Right lobe of liver (tissue), 4 donors: ENCODE results near the gene MRPL20.

ENCODE experiments used
- POLR2A ChIP-seq: fragments of 450-650 bp; IDR thresholded peaks from one replicate; pipeline ENCODE4 v1.6.1; 2017; ENCODE audit warnings: antibody characterized with exemption, mild to moderate bottlenecking
- TF ChIP-seq, protein P1 (sequence below), 4 donors: fragments of 200-600 bp in 3 of 4; fragments of 450-650 bp in 1 of 4; IDR thresholded peaks; one replicate each; pipeline versions ENCODE4 v1.5.1 to v1.8.0; 2016 to 2022; ENCODE audit warnings: antibody characterized with exemption in 4 of 4, mild to moderate bottlenecking in 2 of 4
- donor health status: DM: no; HTN: no; CAD: no.
- donor health status: DM: no; HTN: no; CAD: no.
- donor health status: DM: no; HTN: yes; CAD: no.

DNA sequence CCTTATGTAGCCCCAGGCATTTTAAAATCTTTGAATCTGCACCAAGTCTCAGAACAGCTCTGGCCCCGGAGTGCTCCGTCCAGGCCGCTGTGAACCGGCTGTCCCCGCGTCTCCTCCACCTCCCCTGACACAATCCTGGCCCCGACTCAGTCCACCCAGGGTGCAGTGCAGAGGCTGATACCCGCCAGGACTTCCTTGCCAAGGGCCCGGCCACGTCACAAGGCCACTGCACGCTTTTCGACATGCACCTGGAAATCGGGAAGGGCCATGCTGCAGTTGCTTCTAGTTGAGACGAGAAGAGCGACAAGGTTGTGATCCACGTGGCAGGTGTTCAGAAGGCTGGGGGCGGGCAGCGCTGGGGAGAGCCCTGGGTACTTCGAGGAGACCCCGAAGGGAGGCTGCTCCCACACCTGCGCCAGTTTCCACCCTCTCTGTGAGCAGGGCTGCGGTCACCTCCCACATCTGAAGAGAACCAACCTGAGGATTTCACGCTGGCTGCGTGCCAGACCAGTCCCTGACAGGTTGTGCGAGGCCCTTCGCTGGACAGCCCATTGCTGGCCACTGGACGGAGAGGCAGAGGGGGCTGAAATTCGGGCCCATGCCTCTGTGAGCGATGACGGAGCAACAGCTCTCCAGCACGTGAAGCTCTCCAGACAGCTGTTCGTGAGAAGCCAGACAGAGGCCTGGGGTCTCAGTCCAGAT is 35.1 kb upstream of the MRPL20 start:
- TF ChIP-seq, protein P1, sequence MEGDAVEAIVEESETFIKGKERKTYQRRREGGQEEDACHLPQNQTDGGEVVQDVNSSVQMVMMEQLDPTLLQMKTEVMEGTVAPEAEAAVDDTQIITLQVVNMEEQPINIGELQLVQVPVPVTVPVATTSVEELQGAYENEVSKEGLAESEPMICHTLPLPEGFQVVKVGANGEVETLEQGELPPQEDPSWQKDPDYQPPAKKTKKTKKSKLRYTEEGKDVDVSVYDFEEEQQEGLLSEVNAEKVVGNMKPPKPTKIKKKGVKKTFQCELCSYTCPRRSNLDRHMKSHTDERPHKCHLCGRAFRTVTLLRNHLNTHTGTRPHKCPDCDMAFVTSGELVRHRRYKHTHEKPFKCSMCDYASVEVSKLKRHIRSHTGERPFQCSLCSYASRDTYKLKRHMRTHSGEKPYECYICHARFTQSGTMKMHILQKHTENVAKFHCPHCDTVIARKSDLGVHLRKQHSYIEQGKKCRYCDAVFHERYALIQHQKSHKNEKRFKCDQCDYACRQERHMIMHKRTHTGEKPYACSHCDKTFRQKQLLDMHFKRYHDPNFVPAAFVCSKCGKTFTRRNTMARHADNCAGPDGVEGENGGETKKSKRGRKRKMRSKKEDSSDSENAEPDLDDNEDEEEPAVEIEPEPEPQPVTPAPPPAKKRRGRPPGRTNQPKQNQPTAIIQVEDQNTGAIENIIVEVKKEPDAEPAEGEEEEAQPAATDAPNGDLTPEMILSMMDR (IDR thresholded peaks at IDR 0.05): no peak
- no peak for TF ChIP-seq POLR2A
